Stimulated activated CD8-positive, alpha-beta memory T cell treated with anti-CD3 and anti-CD28 coated beads, Interleukin-7, amount 100 ng/mL, for 4 hours (primary cell): ENCODE measurements around the gene ISYNA1.

Experiments
- DNase-seq, 2 donors: peaks; one replicate each; pipeline ENCODE4 v3.0.0-alpha.2; 2020; ENCODE audit warnings: low read depth in 2 of 2

The ISYNA1 gene

DNA sequence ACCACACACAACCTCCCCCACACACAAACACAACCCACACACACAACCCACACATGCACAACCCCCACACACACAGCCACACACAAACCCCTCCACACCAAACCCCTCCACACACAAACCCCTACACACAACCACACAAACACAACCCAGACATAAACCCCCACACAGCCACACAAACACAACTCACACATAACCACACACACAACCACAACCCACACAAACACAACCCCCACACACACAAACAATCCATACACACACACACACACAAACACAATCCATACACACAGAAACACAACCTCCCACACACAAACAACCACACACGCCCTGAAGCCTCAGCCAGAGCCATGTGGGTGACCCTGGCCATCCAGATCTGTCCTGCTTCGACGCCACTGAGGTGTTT is 30.0 kb upstream of the ISYNA1 start:
- DNase-seq = no peak

DNA sequence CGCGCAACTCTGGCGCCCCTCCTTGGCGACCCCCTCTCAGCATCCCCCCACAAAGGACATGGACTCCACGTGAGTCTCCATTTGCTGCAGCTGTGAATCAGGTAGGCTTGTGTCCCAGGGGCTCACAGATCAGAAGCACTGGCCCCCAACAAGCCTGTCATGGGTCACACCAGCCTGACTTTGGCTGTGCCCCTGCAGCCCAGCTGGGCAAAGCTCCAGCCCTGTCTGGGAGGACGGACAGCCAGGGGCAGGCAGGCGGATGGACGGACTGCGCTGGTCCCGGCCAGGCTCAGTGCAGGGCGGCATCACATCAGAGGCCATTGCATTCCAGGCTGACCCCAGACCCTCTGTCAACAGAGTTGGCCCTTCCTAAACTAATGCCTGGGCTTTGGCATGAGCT is 28.4 kb upstream of the ISYNA1 start:
- DNase-seq = no peak

DNA sequence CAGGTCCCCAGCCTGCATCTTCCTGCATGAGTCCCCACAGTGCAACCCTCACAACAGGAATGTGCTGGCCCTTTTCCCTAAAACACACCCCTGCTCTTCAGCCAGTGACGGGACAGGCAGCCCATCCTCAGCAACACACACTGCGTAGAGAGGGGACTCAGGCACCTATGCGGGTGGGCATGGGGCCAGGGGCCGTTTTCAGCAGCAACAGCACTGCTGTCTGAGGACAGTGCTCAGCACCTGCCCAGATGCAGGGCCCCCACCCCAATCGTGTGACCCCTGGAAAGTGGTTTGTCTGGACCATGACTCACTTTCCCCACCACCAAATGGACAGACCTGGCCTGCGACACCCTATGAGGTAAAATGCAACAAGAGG is 28.0 kb upstream of the ISYNA1 start:
- no peak for DNase-seq

DNA sequence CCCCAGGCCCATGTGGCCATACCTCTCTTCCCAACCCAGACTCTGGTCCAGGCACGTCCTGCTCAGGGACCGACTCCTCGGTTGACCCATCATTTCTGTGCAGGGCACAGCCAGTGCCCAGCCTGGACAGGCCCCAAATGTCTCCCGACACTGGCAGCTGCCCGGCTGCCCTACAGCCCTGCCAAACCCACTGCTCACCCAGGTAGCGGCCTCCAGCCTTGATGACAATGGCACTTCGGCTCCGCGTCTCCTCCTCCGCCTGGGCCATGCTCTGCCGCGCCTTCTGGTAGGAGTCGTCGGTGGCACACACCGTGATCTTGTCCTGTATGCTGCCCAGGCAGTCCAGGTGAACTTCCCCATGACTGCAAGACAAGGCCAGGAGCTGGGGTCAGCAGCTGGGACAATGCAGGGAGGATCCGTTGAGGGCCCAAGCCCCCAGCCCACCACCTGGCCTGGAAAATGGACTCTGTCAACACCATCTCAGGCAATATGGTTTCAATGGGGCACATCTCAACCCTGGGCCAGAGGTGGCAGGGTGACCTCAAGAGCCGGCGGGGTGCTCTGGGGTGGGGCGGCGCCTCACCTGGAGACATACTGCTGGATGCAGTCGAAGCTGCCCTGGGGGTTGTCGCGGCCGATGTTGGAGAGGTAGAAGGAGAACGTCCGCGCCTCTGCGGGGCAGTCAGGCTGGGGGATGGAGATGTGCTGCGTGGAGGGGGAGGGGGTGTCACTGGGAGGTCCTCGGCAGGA is 27.5 kb upstream of the ISYNA1 start:
- DNase-seq = no peak

DNA sequence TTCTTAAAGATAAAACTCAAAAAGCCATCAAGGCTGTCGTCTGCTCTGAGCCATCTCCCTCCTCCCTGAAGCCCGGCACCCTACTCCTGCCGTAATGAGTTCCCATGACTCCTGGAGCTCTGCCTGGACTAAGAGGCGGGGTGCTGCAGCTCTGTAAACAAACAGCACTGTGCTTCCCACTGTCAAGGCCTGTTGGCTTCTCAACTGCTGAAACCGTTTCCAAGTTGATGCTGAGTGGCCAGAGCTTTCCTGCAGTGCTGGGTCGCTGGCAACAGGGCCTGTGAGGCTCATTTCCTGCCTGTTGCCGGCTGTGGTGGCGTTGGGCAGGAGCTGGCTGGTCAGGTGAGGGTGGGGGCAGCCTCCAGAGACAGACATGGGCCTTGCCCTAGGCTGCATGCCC is 26.7 kb upstream of the ISYNA1 start:
- DNase-seq = no peak

DNA sequence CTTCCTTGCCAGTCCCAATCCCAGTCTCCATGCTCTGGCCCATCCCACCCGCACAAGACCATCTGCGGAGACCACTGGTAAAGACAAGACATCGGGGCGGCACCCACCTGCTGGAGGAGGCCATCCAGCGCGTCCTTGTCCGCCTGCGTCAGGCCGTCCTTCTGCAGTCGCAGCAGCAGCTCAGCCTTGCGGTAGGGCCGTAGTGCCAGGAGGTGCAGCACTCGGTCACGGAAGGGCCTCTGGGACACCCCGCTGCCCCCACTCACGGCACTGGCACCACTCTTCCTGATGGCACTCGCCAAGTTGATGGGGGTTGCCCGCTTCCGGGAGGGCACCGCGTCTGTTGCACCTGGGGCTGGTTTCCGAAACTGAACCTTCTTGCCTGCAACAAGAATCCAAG is 23.5 kb upstream of the ISYNA1 start:
- no peak for DNase-seq

DNA sequence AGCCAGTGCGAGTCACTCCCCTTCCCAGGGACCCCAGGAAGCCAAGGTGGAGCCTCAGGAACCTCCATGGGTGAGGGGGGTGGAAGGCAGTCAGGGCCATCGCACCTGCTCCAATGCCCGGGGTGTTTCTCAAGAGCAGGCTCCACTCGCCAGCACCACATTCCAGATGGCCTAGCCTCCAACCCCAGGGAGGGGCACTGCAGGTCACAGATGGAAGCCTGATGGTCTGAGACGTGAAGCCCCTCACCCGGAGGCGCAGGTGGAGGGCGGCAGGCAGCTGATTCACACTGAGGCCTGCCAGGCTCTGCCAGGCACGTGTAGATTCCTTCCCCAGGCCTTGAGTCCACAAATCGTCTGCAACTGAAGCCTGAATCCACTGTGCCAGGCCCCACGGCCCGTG is 23.0 kb upstream of the ISYNA1 start:
- DNase-seq = no peak

DNA sequence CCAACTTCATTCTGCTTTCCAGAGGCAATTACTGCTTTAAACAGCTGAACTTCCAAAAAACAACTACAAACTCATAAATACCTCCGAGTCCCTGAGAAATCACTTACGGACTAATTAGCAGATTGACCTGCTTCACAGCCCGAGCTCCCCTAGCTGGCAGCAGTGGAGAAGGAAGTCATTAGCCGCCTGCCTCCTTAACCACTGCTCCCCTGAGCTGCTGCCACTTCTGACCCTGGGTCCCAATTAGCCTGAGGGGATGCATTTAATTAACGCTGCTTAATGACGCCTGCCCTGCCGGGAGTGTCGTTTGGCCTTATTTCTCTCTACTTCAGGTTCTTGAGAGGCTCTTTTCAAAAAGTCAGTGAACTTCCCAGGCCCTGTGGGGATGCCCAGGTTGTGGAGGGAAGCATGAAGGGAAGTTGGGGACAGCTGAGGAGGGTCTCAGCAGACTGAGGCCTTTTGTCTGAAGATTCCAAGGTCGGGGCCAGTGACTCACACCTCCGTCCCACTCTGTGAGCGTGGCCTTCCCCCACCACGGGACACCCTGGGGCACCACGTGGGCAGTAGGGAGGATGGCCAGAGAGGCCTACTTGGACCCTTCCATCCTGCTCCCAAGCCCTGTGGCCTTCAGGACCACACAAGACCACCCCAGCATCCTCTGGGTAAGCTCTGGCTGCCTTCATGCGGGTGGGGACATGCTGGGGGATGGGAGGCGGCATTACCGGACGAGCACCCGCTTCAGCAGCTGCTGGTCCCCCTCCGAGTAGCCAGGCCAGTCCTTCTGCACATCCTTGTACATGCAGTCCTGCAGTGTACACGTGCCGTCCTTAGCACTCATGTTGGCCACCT is 19.8 kb upstream of the ISYNA1 start:
- DNase-seq = no peak

DNA sequence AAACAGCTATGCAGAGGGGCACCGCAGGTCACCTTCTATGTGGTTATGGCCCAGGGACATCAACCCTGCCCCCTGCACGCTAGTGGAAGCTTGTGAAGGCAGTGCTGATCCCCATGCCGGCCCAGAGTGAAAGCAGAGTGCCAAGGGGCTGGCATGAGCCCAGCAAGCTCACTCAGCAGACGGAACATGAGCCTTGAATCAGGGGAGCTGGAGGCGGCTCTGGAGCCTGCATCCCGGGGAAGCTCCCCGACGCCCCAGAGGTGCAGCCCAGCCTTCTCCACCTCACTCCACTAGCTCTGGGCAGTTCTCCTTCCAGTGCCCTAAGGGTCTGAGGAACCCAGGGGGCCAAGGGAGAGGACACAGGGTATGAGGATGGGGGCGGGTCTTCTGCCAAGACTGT is 19.0 kb upstream of the ISYNA1 start:
- DNase-seq = no peak

DNA sequence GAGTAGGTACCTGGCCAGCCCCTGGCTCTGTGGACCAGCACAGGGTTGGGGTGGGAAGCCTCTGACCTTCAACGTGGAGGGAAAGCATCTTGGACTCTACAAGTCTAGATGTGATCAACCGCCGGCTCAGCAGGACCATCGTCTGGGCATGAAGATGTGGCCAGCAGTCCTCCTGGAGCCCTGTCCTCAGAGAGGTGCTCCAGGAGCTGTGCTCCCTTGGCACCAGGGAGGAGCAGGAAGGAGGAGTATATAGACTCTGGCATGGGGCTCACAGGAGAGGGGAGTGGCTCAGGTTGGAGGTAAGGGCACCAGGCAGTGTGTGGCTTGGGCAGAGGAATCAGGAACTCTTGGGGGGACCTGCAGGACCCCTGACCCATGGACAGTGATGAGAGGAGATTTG is 18.3 kb upstream of the ISYNA1 start:
- DNase-seq = no peak

DNA sequence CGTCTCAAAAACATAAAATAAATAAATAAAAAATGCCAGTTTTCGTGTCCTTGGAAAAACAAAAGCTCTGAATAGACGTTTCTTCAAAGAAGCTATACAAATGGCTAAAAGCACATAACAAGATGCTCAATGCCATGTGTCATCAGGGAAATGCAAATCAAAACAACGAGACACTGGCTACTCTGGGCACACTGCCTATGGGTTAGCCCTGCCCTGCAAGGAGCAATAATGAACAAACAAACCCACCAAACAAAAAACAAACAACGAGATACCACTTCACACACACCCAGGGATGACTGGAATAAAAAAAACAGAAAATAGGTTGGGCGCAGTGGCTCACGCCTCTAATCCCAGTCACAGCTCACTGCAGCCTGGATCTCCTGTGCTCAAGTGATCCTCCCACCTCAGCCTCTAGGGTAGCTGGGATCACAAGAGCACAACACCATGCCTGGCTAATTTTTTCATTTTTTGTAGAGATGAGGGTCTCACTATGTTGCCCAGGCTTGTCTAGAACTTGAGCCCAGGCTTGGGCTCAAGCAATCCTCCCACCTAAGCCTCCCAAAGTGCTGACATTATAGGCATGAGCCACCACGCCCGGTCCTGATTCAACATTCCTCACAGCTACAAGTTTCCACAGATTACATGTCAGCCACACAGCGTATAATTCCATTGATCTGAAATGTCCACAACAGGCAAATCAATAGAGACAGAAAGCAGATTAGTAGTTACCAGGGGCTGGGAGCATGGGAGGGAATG is 15.5 kb upstream of the ISYNA1 start:
- no peak for DNase-seq

DNA sequence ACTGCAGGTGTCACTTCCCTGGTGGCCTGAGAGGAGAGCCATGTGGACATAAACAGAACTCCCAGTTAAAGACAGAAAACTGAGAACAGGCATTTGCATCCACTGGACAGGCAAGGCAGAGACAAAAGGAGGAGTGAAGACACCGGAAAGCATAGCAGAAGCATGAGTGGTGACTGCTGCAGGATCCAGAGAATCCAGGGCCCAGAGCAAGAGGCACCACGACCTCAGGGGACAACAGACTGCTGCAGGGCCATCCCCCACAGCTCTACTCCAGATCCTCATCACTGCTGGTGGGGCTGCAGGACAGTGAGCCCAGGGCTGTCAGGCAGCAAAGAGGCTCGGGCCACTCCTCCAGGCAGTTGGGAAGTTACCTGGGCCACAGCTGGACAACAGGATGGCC is 14.5 kb upstream of the ISYNA1 start:
- no peak for DNase-seq

DNA sequence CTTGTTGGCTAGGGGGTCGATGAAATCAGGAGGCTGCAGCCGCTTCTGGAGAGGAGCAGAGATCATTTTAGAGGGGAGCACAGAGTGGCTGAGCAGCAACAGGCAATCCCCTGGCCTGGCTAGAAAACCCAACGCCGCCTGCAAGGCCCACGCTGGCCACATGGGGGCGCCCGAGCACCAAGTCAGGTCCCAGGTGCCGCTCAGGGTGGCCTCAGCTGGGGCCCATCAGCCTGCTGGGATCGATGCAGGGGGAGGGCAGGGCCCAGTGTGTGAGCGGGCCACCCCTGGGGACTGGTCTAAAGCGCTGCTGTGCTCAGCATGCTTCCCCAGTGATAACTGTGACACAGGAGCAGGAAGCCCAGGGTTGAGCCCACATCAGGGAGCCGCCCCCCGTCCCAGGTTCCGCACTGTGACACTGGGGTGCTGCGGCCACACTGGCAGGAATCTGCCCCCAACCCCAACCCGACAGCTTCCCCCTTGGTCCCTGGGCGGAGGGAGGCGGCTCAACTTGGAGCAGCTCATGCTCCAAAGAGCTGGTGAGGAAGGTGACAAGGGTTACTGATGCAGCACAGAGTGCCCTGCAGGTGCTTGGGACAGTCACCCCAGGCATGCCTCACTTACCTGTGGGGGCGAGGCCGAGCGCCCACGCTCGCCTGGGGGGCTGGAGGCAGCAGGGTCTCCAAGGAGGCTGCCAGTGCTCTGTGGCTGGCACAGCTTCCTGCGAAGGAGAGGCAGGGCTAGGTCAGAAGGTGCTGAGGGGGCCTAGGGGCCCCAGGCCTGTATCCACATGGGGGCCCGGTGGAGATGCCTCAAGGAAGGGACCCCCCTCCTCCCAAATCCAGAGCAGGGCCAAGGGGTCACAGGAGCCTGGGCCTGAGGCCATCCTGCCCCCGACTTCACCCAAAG is 13.3 kb upstream of the ISYNA1 start:
- DNase-seq = peak; percentile 65 to 68

DNA sequence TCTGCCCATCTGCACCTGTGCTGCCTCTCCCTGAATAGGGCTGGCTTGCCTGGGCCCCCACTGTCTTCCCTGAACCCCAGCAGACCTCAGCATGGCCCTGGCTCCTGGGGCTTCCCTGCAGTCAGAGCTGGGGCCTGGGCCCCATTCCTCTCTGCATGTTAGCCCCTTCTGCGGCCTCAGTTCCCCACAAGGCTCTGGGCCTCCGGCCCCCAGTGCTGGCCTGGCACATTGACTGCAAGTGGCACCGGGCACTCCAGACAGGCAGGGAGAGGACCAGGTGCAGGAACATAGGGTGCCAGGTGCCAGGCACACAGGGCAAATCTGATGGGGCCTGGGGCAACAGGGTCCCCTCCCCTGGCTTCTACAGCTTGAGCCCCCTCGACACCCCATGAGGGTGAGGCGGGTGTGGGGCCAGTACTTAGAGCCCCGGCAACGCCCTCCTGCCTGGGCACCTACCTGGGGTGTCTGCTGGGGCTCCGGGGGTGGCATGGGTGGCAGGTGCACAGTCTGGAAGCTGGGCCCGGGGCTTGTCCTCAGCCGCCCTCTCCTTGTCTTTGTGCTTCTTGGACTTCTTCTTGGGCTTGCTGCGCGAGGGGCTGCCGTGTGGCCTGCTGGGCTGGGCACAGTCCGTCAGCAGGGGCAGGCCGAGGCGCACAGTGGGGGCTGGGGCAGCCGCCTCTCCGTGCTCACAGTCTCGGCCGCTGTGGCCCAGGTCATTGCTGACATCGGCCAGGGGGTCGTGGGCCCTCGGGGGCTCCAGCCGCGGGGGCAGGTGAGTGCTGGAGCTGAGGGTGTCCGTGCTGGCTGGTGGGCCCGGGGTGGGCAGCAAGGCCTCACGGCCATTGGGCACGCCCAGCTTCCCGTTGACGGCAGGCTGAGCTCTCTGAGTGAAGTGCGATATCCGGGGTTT is 12.3 kb upstream of the ISYNA1 start:
- no peak for DNase-seq

DNA sequence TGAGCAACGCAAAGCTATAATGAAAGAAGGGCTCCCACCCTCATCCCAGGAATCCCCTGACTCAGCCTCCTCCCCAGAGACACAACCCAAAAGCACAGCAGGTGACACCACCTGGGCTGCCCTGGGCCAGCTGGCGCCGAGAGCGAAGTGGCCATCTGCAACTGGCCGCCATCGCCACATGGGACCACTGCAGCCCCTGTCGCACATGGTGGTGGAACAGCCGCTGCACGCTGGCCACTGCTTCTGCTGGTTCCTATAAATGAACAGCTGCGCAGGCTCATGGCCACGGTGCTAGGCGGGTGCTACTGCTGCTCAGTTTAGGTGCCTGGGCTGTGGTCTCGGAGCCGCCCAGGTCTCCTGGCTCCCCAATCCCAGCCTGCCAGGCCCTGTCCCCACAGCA is 11.6 kb upstream of the ISYNA1 start:
- no peak for DNase-seq

DNA sequence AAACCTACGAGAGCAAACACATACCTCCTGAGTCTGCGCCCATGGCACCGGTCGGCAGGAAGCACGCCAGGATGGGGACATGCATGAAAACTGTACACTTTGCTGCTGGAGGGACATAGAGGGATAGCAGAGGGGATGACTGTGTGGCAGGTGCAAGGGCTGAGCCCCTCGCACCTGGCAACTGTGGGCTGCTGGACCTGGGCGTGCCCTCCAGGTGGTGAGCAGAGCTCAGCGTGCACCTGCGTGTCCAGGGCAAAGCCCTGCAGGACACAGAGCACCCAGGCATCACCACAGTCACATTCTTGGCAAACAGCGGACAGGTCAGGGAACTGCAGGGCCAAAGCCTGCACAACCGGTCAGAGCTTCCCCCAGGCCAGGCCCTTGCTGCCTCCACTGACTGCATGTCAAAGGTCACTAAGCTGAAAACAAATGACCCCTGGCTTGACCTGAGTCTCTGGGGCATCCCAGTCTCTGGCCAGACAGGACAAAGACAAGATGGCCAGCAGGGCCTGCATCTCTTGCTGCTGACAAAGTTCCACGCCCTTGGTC is 9.0 kb upstream of the ISYNA1 start:
- DNase-seq = no peak

DNA sequence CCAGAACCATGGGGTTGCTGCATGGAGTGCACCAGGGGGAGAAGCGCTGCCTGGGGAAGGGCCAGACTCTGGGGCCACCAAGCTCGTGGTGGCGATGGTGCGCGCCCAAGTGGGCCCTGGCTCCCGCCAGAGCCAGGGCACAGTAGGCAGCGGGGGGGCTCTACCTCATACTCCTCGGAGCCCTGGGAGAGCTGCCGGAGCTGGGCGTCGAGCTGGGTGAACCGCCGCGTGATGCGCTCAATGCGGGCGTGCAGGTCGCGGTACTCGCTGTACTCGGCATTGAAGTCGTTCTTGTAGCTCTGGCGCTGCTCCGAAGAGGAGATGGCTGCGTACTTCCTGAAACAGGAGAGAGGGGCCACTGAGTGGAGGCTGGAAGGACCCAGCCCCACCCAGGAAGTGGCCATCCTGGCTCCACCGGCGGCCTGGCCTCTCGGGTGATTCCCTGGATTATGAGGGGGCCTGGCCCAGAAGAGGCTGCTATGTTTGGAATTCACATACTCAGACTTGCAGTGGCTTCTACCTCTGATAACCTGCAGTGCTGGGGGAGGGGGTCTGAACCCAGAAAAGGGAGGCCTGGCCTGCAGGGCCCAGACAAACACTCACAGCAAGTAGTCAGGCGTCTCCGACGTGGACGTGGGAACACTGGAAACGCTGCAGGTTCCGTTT is 8.3 kb upstream of the ISYNA1 start:
- no peak for DNase-seq

DNA sequence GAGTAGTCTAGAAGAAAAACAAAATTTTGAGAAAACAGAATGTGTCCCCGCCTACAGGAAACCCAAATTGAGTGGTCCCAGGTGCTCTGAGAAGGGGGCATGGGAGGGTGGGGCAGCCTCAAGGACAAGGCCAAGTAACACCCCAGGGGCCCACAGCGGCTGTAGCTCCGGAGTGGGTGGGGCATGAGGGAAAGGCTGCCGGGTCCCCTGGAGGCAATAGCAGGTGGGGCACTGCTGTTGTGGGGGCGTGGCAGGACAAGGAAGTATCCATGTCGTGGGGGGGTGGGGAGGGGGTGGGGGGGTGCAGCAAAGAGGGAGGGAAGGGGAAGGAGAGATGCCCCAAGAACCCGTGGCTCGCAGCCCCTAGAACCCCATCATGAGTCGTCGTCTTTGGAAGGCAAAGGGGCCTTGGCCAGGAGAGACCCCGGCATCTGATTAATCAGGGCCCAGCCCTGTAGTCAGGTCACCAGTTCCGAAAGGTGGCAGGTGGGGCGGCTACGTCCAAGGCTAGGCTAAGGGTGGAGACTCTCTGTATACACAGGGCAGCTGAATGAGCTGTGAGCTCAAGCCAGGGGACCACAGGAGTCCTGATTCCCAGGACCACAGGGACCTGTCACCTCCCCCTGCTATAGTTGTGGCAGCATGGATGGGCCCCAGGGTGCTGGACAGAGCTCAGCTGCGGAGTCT is 7.5 kb upstream of the ISYNA1 start:
- DNase-seq = no peak

DNA sequence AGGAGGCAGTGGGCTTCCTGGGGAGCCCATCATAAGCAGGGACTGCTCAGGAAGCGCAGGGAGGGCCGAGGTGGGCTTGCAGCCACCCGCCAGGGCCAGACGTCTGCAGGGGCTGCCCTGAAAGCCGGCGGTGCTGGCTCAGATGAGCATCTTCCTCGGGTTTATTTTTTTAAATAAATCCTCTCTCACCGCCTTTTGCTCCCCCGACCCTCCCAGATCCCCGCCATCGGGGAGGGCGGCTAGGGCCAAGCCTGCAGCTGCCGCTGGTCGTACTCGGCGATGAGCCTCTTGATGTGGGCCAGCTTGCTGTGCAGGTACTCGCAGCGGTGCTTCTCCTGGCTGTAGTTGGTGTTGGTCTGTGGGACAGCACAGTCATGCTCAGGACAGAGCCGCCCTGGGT is 6.6 kb upstream of the ISYNA1 start:
- no peak for DNase-seq
